Activated B cell treated with CpG ODN at 0.5 μM for 24 hours (primary cell): Measurements from ENCODE around the gene RIPOR3. TPM values are rescaled to one million over a fixed set of nuclear protein-coding genes. Genes with fewer than 3 reads are reported as not detected.

Experiments used
- ATAC-seq: fragments of 200-7000 bp; cut with Tn5 transposase; one replicate; pipeline ENCODE4 v1.10.0; 2021; ENCODE audit warnings: low read depth, mild to moderate bottlenecking, moderate library complexity
- CTCF ChIA-PET: fragments of 350-600 bp; sonication (Branson Sonifier 250); formaldehyde crosslinking; loops from one replicate; lab custom pipeline; 2021; ENCODE audit warnings: antibody characterized with exemption; lab: Charles Lee
- POLR2A ChIA-PET: fragments of 350-600 bp; sonication (Branson Sonifier 250); formaldehyde crosslinking; loops from one replicate; lab custom pipeline; 2021; ENCODE audit warnings: antibody characterized with exemption; lab: Charles Lee
- DNase-seq: peaks from one replicate; pipeline ENCODE4 v3.0.0; 2022
- H3K27ac Mint-ChIP-seq: one replicate; pipeline ENCODE4 v1.8.0; 2020; ENCODE audit warnings: mixed read lengths
- H3K27me3 Mint-ChIP-seq: one replicate; pipeline ENCODE4 v1.8.0; 2021; ENCODE audit warnings: mixed read lengths
- H3K36me3 Mint-ChIP-seq: one replicate; pipeline ENCODE4 v1.8.0; 2021; ENCODE audit warnings: low read depth, mixed read lengths
- H3K4me1 Mint-ChIP-seq: one replicate; pipeline ENCODE4 v1.8.0; 2021; ENCODE audit warnings: mixed read lengths
- H3K4me3 Mint-ChIP-seq: one replicate; pipeline ENCODE4 v1.8.0; 2020; ENCODE audit warnings: mild to moderate bottlenecking, mixed read lengths
- H3K9me3 Mint-ChIP-seq: one replicate; pipeline ENCODE4 v1.8.0; 2020; ENCODE audit warnings: mixed read lengths
- CTCF ChIP-seq: fragments of 200-600 bp; IDR thresholded peaks from one replicate; pipeline ENCODE4 v1.8.0; 2022; ENCODE audit warnings: antibody characterized with exemption, mild to moderate bottlenecking
- intact Hi-C: fragments of 100-400 bp; cut with micrococcal nuclease; formaldehyde crosslinking; loops from one replicate; pipeline ENCODE4 v1.15.1; 2024
- total RNA-seq: library from RNA; stranded (reverse); gene quantifications from 2 replicates; pipeline ENCODE4 v1.2.3, GENCODE V29; 2022

RIPOR3 gene
- total RNA-seq, 1 donor from 2014 or later, result not detected

DNA sequence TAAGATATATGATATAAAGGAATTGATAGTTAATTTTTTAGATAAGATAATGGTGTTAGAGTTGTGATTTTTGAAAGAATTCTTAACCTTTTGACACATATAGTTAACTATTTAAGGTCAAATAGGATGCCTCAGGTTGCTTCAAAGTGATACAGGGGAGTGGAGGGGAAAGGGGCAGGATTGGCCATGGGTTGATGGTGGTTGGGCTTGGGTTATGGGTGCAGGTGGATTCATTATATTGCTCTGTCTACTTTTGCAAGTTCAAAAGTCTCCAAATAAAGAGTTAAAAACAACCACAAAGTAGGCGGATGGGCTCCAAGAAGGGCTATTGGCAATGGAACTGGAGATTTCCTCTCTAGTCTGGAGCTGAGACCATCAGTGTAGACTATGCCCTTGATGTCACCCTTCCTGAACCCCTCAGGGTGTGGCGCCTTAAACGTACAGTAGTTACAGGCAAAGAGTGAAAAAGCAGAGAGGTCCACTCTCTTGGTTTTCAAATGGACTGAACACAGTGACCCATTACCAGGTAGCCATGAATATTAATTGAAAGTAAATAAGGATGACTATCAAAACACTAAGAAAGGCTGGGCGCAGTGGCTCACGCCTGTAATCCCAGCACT is 100.0 kb downstream of the RIPOR3 start:
- no peak for ATAC-seq
- Mint-ChIP-seq H3K27ac (no peak overlapping the region), H3K36me3 (peaks cover 43% of the 10 kb centered on the region), H3K4me1 (peaks cover 25% of the 10 kb centered on the region), H3K4me3 (no peak overlapping the region), H3K9me3 (no peaks in the 10 kb centered on the region), H3K27me3 (no peaks in the 10 kb centered on the region)
- intact Hi-C loops, result no loop called here
- ChIA-PET CTCF (no interaction called here), POLR2A (no interaction called here)
- TF ChIP-seq CTCF, result no peak
- DNase-seq, result no peak

GRCh38 chr20:50590348-50590664 is 101.0 kb downstream of the RIPOR3 start:
- no peak for DNase-seq
- Mint-ChIP-seq H3K4me1 (peaks cover 16% of the 10 kb centered on the region), H3K36me3 (peaks cover 53% of the 10 kb centered on the region), H3K9me3 (no peaks in the 10 kb centered on the region), H3K27ac (no peak overlapping the region), H3K4me3 (no peak overlapping the region), H3K27me3 (no peaks in the 10 kb centered on the region)
- ATAC-seq, result no peak
- no peak for TF ChIP-seq CTCF
- intact Hi-C loops, result no loop called here
- ChIA-PET POLR2A (no interaction called here), CTCF (interaction anchor here (0.6 kb wide), 1 partner anchor 124 kb away, joined by 4 read pairs; no protein-coding TSS in a partner anchor)

DNA sequence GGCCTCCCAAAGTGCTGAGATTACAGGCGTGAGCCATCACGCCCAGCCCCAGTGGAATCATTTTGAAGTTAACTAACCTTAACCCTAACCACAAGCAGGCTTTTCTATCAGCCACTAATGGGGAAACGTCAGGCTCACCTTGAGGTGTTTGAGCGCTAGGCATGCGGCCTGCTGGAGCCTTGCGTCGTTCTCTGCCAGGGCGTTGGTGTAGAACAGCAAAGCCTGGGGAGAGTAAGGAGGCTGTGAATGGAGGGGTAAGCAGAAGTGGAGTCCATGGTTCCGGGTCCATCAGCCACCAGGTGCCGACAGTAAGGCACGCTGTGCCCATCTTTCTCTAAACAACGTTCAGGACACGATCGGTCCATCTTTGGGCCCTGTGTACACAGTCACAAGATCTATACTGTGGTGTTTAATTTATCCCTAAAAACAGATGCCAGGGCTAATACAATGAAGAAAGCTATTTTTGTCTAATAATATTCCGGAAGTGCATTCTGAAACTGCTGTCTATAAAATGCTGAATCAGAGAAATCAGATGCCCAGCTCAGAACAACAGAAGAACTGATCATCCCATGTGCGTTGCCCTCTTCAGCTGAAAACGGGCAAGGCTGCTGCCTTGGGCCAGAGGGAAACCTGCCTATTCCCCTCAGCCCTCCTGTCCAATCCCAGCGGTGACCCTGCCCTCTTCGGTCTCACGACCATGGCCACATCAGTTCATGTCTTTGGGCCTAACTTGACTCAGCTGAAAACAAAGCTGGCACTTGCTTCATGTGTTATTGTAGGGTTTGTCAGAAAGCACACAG is 101.6 kb downstream of the RIPOR3 start:
- ATAC-seq (no peak), DNase-seq (no peak)
- ChIA-PET CTCF (interaction anchor here (0.6 to 1.6 kb wide), 2 partner anchors 39 to 124 kb away, joined by 3 to 4 read pairs; no protein-coding TSS in a partner anchor), POLR2A (interaction anchor here (0.6 kb wide), 1 partner anchor 62 kb away, joined by 3 read pairs; no protein-coding TSS in a partner anchor)
- peaks cover 12% of the 10 kb centered on the region for H3K4me1 Mint-ChIP-seq
- H3K4me3 Mint-ChIP-seq, result no peak overlapping the region
- no peak for TF ChIP-seq CTCF
- no peak overlapping the region for H3K27ac Mint-ChIP-seq
- peaks cover 59% of the 10 kb centered on the region for H3K36me3 Mint-ChIP-seq
- intact Hi-C loops, result no loop called here
- no peaks in the 10 kb centered on the region for H3K27me3 Mint-ChIP-seq
- H3K9me3 Mint-ChIP-seq, result no peaks in the 10 kb centered on the region

DNA sequence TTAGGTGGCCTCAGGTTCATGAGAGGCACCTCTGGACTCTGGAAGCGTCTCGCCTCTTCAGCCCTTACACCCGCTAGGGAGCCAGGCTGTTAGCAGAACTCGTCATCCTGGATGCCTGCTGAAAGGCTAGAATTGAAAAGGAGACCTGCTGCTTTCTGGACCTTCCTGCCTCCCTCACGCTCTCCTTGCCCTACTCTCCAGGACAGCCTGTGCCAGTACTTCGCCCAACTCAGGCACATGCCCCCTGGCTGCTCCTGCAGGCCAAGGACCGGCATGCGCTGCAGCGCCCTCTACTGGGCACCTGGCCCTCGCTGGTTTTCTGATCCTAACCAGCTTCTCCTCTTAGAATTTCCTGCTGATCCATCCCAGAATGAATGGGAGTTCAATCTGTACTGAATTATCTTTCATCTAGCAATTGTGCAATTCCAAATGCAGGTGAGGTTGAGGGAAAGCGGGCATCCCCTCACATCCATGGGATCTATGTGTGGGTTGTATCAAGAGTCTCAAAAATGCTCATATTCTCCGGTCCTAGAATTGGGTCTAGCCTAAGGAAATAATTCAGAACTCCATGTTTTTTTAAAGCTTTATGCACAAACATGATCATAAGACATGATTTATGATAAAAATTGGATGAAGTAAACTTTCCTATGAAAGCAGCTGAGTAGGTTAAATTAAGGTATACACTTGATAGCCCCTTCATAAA is 103.2 kb downstream of the RIPOR3 start:
- intact Hi-C loops, result no loop called here
- CTCF ChIA-PET, result interaction anchor here (0.9 to 4.4 kb wide), 11 partner anchors 9 to 403 kb away, joined by 3 to 39 read pairs (median 3); no protein-coding TSS in a partner anchor
- Mint-ChIP-seq H3K36me3 (peaks cover 72% of the 10 kb centered on the region), H3K27ac (peak overlapping the region; percentile 54), H3K27me3 (no peaks in the 10 kb centered on the region), H3K9me3 (no peaks in the 10 kb centered on the region), H3K4me3 (no peak overlapping the region), H3K4me1 (peaks cover 13% of the 10 kb centered on the region)
- ATAC-seq (peak; percentile 64), DNase-seq (peak; percentile 63)
- peak; percentile 64 for TF ChIP-seq CTCF
- POLR2A ChIA-PET, result interaction anchor here (0.6 to 1.4 kb wide), 8 partner anchors 42 to 401 kb away, joined by 3 to 11 read pairs (median 5); partner anchors contain the start of gene PTPN1
